Activated CD8-positive, alpha-beta memory T cell treated with anti-CD3 and anti-CD28 coated beads for 48 hours (primary cell): ENCODE results near the gene SLC38A1.
"Not testable (repeated sequence)": the region's sequence is repeated elsewhere in the genome, so short reads cannot be mapped to it uniquely, and the experiment has no call there.

Source experiments
- DNase-seq, 3 experiments: peaks; one replicate each; pipeline ENCODE4 v3.0.0-alpha.2; 2020; ENCODE audit warnings: low read depth in 2 of 3, low spot score in 2 of 3

SLC38A1 gene

GRCh38 chr12:46209170-46209569, 59.7 kb downstream of the SLC38A1 start:
- no peak for DNase-seq

DNA sequence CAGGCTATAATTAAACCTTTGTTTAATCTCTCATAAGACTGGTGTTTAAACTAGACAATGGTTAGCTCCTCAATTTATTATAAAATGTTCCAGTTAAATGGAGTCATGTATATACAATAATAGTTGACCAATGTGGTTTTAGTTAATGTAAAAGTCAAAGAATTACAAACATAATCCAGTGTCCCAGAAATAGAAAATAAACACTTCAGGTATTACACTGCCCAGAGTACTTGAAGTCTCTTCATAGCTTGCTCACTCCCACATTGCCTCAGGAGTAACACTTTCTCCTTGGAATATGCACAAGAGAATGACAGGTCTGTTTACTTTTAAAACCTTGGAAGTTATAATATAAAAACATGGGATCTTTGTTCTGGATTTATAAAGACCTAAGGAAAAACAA, 60.5 kb downstream of the SLC38A1 start:
- no peak for DNase-seq

DNA sequence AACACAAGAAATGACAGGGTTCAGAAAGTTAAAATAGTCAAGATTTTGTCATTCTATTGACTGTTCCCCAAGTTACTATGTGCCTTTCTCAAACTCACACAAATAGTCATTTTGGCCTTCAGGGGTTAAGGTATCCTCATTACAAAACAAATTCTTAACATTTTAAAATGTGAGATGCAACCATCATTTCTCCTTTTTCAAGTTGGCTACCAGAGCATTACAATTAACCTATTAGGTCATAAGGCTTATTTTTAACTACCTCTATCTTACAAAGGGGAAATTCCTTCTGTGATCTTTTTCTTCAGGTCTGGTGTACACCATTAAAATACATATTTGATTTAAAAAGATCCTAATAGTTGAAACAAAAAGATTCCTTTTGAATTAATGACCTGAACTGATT, 61.2 kb downstream of the SLC38A1 start:
- no peak for DNase-seq

GRCh38 chr12:46206471-46206870, 62.4 kb downstream of the SLC38A1 start:
- DNase-seq = no peak

DNA sequence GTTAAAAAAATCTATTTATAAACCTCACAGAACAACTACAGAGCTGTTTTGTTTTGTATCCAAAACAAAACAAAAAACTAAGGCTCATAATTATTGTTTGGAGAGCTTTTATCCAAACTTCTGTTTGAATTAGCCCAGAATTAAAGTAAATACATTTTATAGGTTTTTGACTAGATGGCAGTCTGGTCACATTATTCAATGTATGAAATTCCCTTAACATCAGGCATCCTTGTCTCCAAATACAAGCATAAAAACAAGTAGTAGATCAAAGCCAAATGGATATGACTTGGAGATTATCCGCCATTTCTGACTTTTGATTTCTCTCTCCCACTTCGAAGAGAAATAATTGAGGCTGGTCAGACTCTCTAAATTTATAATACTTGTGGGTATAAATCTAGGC, 63.5 kb downstream of the SLC38A1 start:
- no peak for DNase-seq

- DNase-seq = no peak
These were observed 67.5 kb downstream of the SLC38A1 start for GRCh38 chr12:46201284-46201789.

GRCh38 chr12:46200551-46200950, 68.3 kb downstream of the SLC38A1 start:
- no peak for DNase-seq

DNA sequence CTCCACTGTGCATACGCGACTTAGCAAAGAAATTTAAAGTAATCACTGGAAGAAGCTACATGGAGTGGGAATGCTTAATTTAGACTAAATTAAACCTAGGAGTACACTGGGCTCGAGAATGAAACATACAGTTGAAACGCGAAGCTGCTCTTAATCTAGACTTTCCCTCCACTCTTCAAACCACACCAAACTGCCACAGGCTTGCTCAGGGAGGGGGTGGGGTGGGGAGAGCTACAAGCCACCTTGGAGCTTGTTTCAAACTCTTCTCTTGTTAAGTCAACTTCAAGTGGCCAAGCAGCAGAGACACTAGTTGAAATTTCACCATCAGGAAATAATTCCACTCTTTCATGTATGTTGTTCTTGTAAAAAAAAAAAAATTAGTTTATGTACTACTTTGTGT, 69.9 kb downstream of the SLC38A1 start:
- DNase-seq = no peak

DNA sequence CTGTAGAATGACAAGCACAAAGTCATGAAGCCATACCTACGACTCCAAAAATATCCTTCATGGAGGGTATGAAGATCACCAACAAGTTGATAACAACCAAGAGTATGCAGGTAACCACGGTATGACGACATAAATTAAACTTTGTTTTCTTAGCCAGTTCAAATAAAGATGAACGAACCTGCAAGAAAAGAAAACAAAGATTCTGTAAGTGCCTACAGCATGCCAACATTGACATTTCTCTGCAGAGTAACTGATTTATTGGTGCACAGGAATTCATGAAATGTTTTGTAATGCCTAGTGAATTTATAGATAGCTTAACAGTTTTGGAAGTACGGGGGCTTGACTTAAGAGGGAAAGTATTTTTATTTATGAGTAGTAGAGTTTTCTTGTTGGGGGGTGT, 71.0 kb downstream of the SLC38A1 start:
- no peak for DNase-seq

- not testable (repeated sequence) for DNase-seq
These were observed 78.3 kb downstream of the SLC38A1 start for GRCh38 chr12:46190533-46190932.

- no peak for DNase-seq
These were observed 80.7 kb downstream of the SLC38A1 start for GRCh38 chr12:46188170-46188569.

DNA sequence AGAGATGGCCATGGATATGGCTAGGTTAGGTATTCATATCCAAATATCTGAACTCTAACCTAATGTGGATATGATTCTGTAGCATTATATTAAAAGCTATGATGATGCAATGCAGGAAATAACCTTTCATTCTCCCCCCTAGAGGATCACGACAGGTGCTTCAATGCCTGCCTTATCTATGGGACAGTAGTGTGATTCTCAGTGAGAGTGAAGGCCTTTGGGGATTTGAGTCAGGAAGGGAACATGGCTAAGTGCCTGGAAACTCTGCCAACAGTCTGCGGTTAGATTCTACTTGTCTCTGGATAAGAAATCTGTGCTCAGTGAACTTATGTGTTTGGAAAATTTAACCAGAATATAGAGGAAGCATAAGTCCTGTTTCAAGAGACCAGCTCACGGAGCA, 81.8 kb downstream of the SLC38A1 start:
- DNase-seq = no peak

DNA sequence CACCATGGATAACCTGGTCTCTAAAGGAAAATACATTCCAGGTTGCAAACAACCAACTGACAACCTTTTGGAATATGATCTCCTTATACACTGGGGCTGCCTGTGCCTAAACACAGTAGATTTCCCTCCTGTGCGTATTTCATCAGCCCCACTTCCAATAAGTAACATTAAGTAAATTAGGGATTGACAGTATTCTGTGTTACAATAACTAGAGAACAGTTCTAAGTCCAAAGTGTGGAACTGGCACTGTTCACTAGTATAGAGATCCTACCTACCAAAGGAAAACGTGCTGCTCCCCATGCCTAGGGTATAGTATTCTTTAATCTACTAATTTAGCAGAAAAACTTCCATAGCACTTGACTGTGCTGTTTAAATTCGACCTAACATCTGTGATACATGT, 82.8 kb downstream of the SLC38A1 start:
- no peak for DNase-seq

DNA sequence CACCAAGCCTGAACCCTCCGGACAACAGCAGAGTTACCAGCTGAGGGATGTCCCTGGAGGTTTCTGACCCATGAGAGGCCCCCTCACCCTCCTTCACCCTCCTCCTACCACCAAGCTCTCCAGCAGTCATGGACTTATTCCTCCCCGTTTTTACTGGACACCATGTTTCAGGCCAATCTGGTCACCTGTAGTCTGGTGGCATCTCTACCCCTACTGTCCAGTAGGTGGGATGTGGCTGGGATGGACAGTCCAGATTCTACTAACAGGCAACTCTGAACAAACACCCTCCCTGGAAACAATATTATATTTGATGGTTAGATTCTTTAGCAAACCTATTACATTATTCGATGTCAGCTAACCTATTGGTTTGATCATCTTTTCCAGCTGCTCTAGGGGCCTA, 83.2 kb downstream of the SLC38A1 start:
- DNase-seq = no peak

- no peak for DNase-seq
These were observed 83.8 kb downstream of the SLC38A1 start for GRCh38 chr12:46184798-46185595.

GRCh38 chr12:46183112-46183511, 85.7 kb downstream of the SLC38A1 start:
- no peak for DNase-seq

DNA sequence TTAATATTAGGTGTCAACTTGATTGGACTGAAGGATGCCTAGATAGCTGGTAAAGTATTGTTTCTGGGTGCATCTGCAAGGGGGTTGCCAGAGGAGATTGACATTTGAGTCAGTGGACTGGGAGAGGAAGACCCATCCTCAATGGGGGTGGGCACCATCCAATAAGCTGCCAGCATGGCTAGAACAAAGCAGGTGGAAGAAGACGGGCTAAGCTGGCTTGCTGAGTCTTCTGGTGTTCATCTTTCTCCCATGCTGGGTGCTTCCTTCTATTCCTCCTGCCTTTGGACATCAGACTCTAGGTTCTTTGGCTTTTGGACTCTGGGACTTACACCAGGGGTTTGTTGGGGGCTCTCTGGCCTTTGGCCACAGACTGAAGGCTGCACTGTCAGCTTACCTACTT, 87.4 kb downstream of the SLC38A1 start:
- DNase-seq = no peak

- no peak for DNase-seq
These were observed 89.0 kb downstream of the SLC38A1 start for GRCh38 chr12:46179693-46180452.

DNA sequence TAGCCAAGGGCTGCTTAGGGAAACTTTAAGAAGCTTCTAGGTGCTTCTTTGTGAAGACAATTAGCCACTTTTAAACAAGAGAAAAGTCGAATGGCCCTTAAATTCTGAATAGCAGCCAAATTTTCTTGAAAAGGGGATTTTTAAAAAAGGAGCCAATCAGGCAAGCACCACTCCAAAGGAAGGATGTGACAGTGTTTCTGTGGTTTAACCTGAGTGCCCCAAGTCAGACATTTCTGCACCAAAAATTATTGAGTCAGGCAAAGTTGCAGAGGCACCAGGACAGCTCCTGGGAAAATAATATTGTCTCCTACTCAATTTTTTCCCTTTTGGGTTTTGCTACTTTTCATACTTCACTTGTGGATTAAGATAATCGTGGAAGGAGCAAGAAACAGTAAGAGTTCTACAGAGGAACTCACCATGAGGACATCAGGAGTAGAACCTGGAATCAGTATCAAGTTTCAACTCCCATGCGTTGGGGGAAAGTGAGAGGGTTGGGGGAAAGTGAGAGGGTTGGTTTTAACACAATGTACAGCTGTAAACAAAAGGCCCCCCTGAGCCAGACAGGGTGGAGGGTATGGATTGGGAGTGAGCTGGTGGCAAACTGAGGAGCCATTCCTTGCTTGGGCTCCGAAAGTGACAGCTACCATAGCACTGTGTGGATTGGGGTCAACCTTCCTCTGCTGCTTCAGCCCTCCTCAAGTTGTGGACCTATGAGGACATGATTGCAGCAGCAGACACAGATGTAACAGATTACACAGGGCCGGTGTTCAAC, 90.8 kb downstream of the SLC38A1 start:
- no peak for DNase-seq

- DNase-seq = no peak
These were observed 91.8 kb downstream of the SLC38A1 start for GRCh38 chr12:46177025-46177424.

DNA sequence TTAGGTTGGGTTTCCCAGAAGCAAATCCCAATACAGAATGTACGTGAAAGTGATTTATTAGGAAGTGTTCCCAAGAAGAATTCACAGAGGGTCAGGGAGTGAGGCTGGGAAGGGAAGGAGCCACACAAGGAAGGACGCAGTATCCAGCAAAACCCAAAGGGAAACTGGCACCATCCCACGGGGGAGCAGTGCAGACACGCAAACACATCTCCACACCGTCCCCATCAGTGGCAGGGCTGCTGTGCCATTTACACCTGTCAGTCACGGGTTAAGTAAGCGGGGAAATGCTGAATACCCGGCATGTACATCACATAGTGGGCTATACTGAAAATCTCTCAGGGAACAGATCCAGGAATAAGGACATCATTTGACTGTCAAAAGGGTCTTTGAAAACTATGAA, 93.9 kb downstream of the SLC38A1 start:
- no peak for DNase-seq
